Suprapubic skin (tissue), 3 donors: ENCODE data around the gene S100B.

Experiments used
- CTCF ChIP-seq, 2 donors: fragments of 200-600 bp in 1 of 2; fragments of 450-650 bp in 1 of 2; sonication (generic) in 1 of 2; IDR thresholded peaks; one replicate each; pipeline ENCODE4 v1.5.1; 2016 to 2019; ENCODE audit warnings: antibody characterized with exemption in 2 of 2, mild to moderate bottlenecking in 1 of 2, moderate library complexity in 1 of 2
- POLR2A ChIP-seq, 2 donors: fragments of 450-650 bp; IDR thresholded peaks; one replicate each; pipeline ENCODE4 v1.6.1; 2017; ENCODE audit warnings: antibody characterized with exemption in 2 of 2, mild to moderate bottlenecking in 2 of 2, moderate library complexity in 2 of 2

DNA sequence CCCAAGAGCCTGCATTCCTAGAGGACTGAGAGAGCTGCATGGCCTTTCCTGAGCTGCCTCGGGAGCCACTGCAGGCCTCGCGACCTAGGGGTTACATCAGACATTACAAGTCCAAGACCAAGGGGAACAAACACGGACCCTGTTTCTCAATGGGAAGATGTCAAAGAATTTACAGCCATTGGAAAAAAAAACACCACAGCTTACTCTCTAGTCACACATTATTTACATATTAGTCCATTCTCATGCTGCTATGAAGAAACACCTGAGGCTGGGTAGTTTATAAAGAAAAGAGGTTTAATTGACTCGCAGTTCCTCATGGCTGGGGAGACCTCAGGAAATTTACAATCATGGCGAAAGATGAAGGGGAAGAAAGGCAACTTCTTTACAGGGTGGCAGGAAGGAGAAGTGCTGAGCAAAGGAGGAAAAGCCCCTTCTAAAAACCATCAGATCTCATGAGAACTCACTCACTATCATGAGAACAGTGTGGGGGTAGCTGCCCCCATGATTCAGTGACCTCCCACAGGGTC, 22.2 kb upstream of the S100B start:
- TF ChIP-seq CTCF (IDR thresholded peaks at IDR 0.05) = no peak
- TF ChIP-seq POLR2A (IDR thresholded peaks at IDR 0.05) = no peak
